ENCODE data around the gene AACS. TPM values are rescaled to one million over a fixed set of nuclear protein-coding genes. Genes with fewer than 3 reads are reported as not detected.

Gene AACS
- total and polyA plus RNA-seq, 10 of the 15 experiments (the other 5 are each of a cell fraction or from before 2014, with no cell fraction given): 10.1 to 34.0 (median 21.1) TPM

- TF ChIP-seq RELB (IDR thresholded peaks at IDR 0.05; ENCODE audit: low read depth) (no peak), SMARCA5 (IDR thresholded peaks at IDR 0.05) (no peak), WRNIP1 (IDR thresholded peaks at IDR 0.05; ENCODE audit: borderline replicate concordance, low read depth, low read length) (no peak)
These were observed 25.2 kb downstream of the AACS start (continued) for GRCh38 chr12:125090437-125090836.

DNA sequence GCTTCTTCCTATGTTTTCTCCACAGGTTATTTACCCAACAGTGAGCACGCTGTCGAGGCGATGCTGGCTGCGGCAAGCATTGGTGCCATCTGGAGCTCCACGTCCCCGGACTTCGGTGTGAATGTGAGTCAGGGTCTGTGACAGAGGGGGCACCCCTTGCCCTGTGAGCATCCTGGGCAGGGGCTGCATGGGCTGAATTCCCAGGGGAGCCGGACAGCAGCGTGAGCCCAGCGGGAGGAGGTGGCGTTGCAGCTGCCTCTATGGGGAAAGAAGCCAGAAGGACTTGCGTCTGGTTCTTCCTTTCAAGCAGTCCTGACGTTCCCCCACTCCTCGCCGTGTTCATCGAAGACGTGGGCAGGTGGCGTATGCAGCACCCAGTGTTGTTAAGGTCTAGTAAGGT lies 26.2 kb downstream of the AACS start:
- Histone ChIP-seq H3K4me1 (ENCODE audit: control insufficient read depth, insufficient read depth, low read length) (no peaks in the 10 kb centered on the region), H3K36me3 (ENCODE audit: control insufficient read depth in 2 of 2, insufficient read depth in 2 of 2, low read length in 1 of 2) (peaks cover 5 to 20% of the 10 kb centered on the region in 2 experiments; a peak in 3 of 4 replicates), H3K9me3 (replicated peaks; ENCODE audit: control insufficient read depth, insufficient read depth, low read length) (no peaks in the 10 kb centered on the region), H3K27me3 (replicated peaks in 1 of 2; ENCODE audit: control insufficient read depth in 2 of 2, insufficient read depth in 2 of 2, low read length in 1 of 2) (no peaks in the 10 kb centered on the region), H3K4me2 (ENCODE audit: control insufficient read depth, insufficient read depth) (no peak overlapping the region), H3K4me3 (no peak overlapping the region), H3K79me2 (ENCODE audit: control insufficient read depth, insufficient read depth, low read length) (no peaks in the 10 kb centered on the region), H4K20me1 (ENCODE audit: control insufficient read depth, insufficient read depth) (no peaks in the 10 kb centered on the region), H3K9ac (ENCODE audit: control insufficient read depth, insufficient read depth, low read length) (no peak overlapping the region), H3K27ac (ENCODE audit: control insufficient read depth, insufficient read depth) (no peak overlapping the region), H2AFZ (ENCODE audit: control insufficient read depth, low read depth, low read length) (no peak overlapping the region)
- DNase-seq (ENCODE audit: low read depth, low spot score) (no peak), ATAC-seq (no peak), FAIRE-seq (no peak)
- SMC1A ChIA-PET (ENCODE audit: uncharacterized antibody, unreplicated experiment): no interaction called here
- WGBS (ENCODE audit: insufficient coverage, insufficient replicate concordance, low lambda C conversion rate, missing lambda C conversion rate): 96% methylated on average over 18 of the region's 18 CpGs
- CTCF ChIA-PET: interaction anchor here (0.6 kb wide), 1 partner anchor 92 kb away, joined by 3 read pairs; no protein-coding TSS in a partner anchor
- RAD21 ChIA-PET (ENCODE audit: unreplicated experiment): no interaction called here
- TF ChIP-seq BCL11A (IDR thresholded peaks at IDR 0.05; ENCODE audit: low read depth, low read length) (no peak), ETV6 (conservative IDR thresholded peaks at IDR 0.05 in 1 of 2, IDR thresholded peaks at IDR 0.05 in 1 of 2; ENCODE audit: borderline replicate concordance in 1 of 2, low read depth in 1 of 2) (no peak), EGR1 (IDR thresholded peaks at IDR 0.05; ENCODE audit: borderline replicate concordance in 1 of 2, low read depth in 2 of 2, low read length in 2 of 2) (no peak), RFX5 (IDR thresholded peaks at IDR 0.05; ENCODE audit: low read depth, low read length) (no peak)
- BruUV-seq (replicated peaks): no TSS peak
- in situ Hi-C loops (cut with MboI): no loop called here
- POLR2A ChIA-PET: no interaction called here
- intact Hi-C loops (cut with micrococcal nuclease; ENCODE audit: unreplicated experiment): no loop called here
